NCI-H1930 (cell line): Measurements from ENCODE around the gene OTULIN.

Experiments used
- DNase-seq, 2 experiments: peaks; one replicate each; lab custom pipeline; 2025; lab: John Stamatoyannopoulos, UW

OTULIN gene

DNA sequence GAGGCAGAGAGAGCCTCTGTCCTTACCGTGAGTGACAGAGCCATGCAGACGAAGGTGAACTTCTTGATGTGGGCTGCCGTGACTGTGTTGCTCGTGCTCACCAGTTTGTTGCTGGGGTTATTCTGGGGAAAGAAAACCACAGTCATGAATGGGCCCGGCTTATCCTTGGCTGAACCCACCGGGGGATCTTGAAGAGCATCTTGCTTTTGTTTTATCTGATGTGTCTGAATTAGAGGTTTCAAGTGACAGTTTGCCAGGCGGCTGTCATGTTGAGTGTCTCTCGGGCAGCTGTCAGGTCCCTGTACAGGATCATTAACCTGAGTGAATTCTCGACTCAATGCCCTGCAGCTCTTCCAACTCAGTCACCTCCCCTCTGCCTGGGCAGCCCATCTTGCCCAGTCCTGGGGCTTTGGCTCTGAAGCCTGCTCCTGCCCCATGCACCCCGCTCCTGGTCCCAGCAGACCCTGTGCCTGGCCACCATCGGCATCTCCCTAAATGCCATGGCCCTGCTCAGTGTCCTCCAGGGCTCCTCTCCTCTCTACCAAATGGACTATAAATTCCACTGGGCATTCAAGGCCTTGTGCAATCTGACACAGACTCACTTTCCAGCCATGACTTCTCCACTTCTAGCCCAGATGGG is 77.4 kb downstream of the OTULIN start:
- no peak for DNase-seq

DNA sequence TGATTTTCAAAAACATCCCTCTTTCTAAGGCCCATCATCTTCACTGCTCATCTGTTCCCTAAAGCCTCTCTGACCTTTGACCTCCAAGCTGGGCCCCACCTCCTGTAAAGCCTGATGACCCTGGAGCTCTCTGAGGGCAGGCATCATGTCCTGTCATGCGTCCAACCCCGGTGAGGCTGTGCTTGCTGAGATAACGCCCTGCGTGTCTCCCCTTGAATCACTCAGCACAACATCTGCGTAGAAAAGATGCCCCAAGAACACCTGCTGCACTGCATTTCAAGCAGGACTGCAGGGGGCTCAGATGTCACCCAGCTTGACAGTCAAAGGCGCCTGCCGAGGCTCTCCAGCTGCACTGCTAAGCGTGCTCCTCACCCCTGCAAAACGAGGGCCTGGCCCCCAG is 78.0 kb downstream of the OTULIN start:
- DNase-seq = no peak

DNA sequence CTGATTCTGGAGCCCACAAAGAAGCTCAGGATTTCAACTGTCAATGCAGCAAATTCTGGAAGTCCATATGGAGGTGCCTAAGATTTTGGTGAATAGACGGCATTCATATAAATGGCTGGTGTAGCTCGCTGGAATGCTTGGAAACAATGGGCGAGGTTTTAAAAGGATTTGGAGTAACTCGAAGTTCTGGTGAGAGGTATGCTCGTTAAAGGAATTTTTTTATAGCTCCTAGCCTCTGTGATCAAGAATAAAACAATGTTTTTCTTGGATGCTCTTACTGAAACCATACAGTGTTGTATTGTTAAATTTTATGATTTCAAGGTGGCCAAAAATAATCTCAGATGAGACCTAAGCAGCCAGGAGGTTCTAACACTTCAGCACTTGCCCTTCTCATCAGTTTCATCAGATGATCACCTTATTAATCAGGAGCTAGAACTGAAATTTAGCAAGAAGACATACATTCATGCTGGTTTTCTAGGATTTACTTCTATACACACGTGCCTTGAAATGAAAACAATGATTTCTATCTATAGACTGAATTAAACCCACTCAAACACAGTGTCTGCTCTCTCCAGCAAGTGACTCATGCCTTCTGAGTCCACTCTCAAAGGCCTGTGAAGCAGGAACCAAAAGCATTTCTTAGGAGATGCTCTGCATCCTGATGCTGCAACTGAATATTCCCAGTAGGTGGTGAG is 79.2 kb downstream of the OTULIN start:
- DNase-seq = no peak

DNA sequence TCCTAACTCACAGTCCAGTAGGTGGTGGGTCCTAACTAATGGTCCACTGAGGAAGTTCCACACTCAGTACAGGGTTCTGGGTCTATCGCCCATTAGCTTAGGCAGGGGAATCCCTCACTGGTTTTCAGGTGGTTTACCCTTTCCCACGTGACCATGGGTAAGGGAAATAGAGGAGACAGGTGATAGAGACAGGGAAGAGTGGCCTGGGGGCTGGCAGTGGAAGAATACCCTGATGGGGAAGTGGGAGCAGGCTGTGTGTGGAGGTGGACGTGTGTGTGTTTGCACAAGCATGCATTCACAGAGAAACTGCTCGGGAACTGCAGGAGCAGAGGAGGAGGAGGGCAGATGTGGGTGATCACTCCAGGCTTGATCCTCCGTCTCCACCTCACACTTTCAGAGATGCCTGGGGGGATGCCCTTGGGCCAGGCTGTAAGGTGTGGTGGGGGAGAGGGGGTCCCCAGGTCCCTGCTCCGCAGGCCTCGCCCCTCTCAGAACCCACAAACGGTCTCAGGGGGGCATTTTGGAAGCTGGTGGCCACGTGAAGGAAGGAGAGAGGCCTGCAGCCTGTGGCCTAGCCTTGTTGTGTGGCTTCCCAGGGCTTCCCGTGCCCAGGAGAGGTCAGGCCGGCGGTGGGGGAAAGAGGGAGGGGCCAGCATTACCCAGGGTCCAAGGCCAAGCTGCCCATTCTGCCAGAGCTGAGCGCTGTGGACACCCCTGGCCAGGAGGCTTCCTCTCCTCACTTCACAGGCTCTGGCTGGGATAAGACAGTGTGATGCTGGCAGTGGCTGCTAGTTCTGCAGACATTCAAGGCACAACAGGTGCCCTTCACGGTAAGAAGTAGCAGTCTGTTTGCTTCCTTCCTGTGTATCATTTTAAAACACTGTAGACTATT is 80.0 kb downstream of the OTULIN start:
- DNase-seq = no peak

DNA sequence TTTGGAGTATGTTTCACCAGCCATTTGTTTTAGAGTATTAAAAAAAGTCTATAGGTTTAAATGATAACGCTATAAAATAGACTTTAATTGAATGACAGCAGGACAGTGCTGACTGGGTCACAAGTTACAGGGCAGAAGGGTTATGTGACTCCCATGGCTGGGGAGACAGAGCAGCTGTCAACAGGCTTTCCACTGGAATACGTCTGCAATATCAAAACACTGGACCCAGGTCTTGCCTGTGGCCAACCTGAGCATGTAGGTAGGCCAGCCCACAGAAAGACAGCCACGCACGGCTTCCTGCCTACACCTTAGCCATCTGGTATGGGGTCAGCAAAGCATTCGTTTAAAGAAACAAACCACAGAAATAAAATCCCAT is 80.7 kb downstream of the OTULIN start:
- DNase-seq = no peak

DNA sequence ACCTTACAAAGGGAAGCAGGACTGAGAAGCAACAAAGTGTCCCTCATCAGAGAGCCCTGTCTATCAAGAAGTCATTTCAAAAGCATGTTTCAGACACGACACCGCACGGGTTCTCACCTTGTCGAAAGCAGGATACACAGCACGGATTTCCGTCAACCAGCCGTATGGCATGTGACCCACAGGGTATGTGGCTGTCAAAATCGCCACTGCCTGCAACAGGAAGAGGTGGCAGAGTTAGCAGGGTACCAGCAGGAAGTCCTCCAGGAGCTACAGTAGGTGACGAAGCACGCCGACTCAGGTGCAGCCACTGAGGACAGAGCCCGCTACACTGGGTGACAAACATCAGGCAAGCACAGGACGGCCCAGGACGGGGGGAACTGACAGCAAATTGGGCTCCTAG is 81.2 kb downstream of the OTULIN start:
- no peak for DNase-seq

DNA sequence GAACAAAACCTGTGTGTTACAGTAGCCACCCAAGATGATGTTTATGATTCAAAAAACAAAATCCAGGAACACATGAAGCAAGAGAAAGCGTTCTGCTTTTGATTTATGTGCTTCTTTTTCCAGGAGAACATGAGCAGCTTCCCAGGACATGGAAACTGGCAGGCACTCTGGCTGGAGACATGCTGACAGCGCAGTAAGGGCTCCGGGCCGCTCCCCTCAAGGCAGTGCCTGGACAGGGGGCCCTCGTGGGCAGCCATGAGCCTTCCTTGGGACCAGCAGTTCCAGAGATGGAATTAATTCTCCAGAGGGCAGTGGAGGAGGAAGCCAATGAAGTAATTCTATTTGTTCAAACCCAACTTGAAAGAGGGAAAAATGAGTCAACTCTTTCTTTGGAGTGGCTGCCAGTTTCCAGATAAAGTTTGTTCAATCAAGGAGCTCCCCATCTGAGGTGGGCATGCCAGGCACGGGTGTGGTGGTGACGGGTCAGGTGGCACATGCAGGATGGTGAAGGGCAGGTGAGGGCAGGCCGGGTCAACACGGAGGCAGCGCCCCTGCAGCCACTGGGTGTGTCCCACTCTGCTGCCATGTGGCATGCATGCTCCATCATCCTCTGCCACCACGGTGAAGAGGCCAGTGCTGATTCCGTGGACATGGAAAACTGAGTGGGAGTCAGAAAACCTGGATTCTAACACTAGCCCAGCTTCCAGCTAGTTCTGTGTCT is 83.8 kb downstream of the OTULIN start:
- DNase-seq = no peak
